Suprapubic skin (tissue), 4 donors: ENCODE results near the gene REEP2. TPM values are rescaled to one million over a fixed set of nuclear protein-coding genes. Genes with fewer than 3 reads are reported as not detected.

Source experiments
- DNase-seq, 2 donors: peaks; one replicate each; pipeline ENCODE4 v3.0.0-alpha.2; 2019; ENCODE audit warnings: low spot score in 2 of 2
- H3K27ac ChIP-seq: fragments of 200-600 bp; sonication (generic); one replicate; pipeline ENCODE4 v1.5.1; 2019
- H3K27me3 ChIP-seq: fragments of 200-600 bp; sonication (generic); one replicate; pipeline ENCODE4 v1.5.1; 2019
- H3K36me3 ChIP-seq: fragments of 200-600 bp; sonication (generic); one replicate; pipeline ENCODE4 v1.5.1; 2019
- H3K4me1 ChIP-seq: fragments of 200-600 bp; sonication (generic); one replicate; pipeline ENCODE4 v1.5.1; 2019
- H3K4me3 ChIP-seq: fragments of 200-600 bp; sonication (generic); one replicate; pipeline ENCODE4 v1.5.1; 2019; ENCODE audit warnings: mild to moderate bottlenecking
- H3K9me3 ChIP-seq: fragments of 200-600 bp; sonication (generic); one replicate; pipeline ENCODE4 v1.5.1; 2019
- CTCF ChIP-seq, 2 donors: fragments of 200-600 bp in 1 of 2; fragments of 450-650 bp in 1 of 2; sonication (generic) in 1 of 2; IDR thresholded peaks; one replicate each; pipeline ENCODE4 v1.5.1; 2016 to 2019; ENCODE audit warnings: antibody characterized with exemption in 2 of 2, mild to moderate bottlenecking in 1 of 2, moderate library complexity in 1 of 2
- EP300 ChIP-seq: sonication (generic); formaldehyde crosslinking; IDR thresholded peaks from one replicate; pipeline ENCODE4 v1.6.1; 2017; ENCODE audit warnings: antibody characterized with exemption
- POLR2A ChIP-seq, 2 donors: fragments of 450-650 bp; IDR thresholded peaks; one replicate each; pipeline ENCODE4 v1.6.1; 2017; ENCODE audit warnings: antibody characterized with exemption in 2 of 2, mild to moderate bottlenecking in 2 of 2, moderate library complexity in 2 of 2
- POLR2AphosphoS5 ChIP-seq, 3 donors: sonication (generic); formaldehyde crosslinking; IDR thresholded peaks; one replicate each; pipeline ENCODE4 v1.6.1; 2017; ENCODE audit warnings: antibody characterized with exemption in 3 of 3
- WGBS: methylation state at CpG from one replicate; pipeline ENCODE4 v1.1.5; 2018; 5-methylcytosine and 5-hydroxymethylcytosine counted together
- total RNA-seq, 4 donors: library from RNA; depleted of rRNA; stranded (reverse); fragments of >200 nt; gene quantifications; one replicate each; pipeline ENCODE4 v1.1.0, GENCODE V29; 2016

REEP2 gene
- total RNA-seq, 4 donors from 2014 or later, result 1.5 to 2.6 (median 1.8) TPM

- no peaks in the 10 kb centered on the region for H3K9me3 ChIP-seq
- 63% methylated on average over 3 of the region's 4 CpGs for WGBS
- H3K27me3 ChIP-seq, result no peaks in the 10 kb centered on the region
- no peaks in the 10 kb centered on the region for H3K36me3 ChIP-seq
- no peak overlapping the region for H3K4me3 ChIP-seq
- H3K27ac ChIP-seq, result no peak overlapping the region
- TF ChIP-seq POLR2A (IDR thresholded peaks at IDR 0.05), result no peak
- TF ChIP-seq EP300, result no peak
- TF ChIP-seq POLR2AphosphoS5 (IDR thresholded peaks at IDR 0.05), result no peak
- no peak for TF ChIP-seq CTCF (IDR thresholded peaks at IDR 0.05)
- no peak for DNase-seq
- H3K4me1 ChIP-seq, result peaks cover 44% of the 10 kb centered on the region
Observed at GRCh38 chr5:138460032-138460693, 21.3 kb downstream of the REEP2 start.

GRCh38 chr5:138461343-138462125 is 22.7 kb downstream of the REEP2 start:
- DNase-seq, result no peak
- 67% methylated on average over 11 of the region's 11 CpGs for WGBS
- H3K9me3 ChIP-seq, result no peaks in the 10 kb centered on the region
- no peaks in the 10 kb centered on the region for H3K27me3 ChIP-seq
- H3K4me3 ChIP-seq, result no peak overlapping the region
- TF ChIP-seq POLR2AphosphoS5 (IDR thresholded peaks at IDR 0.05) (no peak), CTCF (IDR thresholded peaks at IDR 0.05) (no peak), EP300 (no peak)
- H3K27ac ChIP-seq, result peak overlapping the region; percentile 2
- no peaks in the 10 kb centered on the region for H3K36me3 ChIP-seq
- H3K4me1 ChIP-seq, result peaks cover 55% of the 10 kb centered on the region

GRCh38 chr5:138463419-138464007 is 24.7 kb downstream of the REEP2 start:
- DNase-seq, result no peak
- no peak for TF ChIP-seq POLR2A (IDR thresholded peaks at IDR 0.05)
- no peak for TF ChIP-seq POLR2AphosphoS5 (IDR thresholded peaks at IDR 0.05)
- TF ChIP-seq CTCF (IDR thresholded peaks at IDR 0.05), result no peak
- no peak for TF ChIP-seq EP300

GRCh38 chr5:138464008-138464387 is 25.1 kb downstream of the REEP2 start:
- DNase-seq, result peak; percentile 95 to 96
- H3K27ac ChIP-seq, result peak overlapping the region; percentile 99
- TF ChIP-seq EP300, result no peak
- peak in 2 of 3 donors; percentile 84 to 91 for TF ChIP-seq POLR2AphosphoS5 (IDR thresholded peaks at IDR 0.05)
- peak in 1 of 2 donors; percentile 68 for TF ChIP-seq POLR2A (IDR thresholded peaks at IDR 0.05)
- TF ChIP-seq CTCF (IDR thresholded peaks at IDR 0.05), result peak; percentile 89 to 97
- H3K9me3 ChIP-seq, result no peaks in the 10 kb centered on the region
- H3K4me1 ChIP-seq, result peaks cover 75% of the 10 kb centered on the region
- no peaks in the 10 kb centered on the region for H3K27me3 ChIP-seq
- WGBS, result 0% methylated on average over 8 of the region's 34 CpGs
- peaks cover 15% of the 10 kb centered on the region for H3K36me3 ChIP-seq
- peak overlapping the region; percentile 87 for H3K4me3 ChIP-seq

More at GRCh38 chr5:138463419-138464007, 24.7 kb downstream of the REEP2 start:
- H3K36me3 ChIP-seq, result peaks cover 15% of the 10 kb centered on the region
- 14% methylated on average over 21 of the region's 21 CpGs for WGBS
- H3K27ac ChIP-seq, result peak overlapping the region; percentile 99
- peaks cover 75% of the 10 kb centered on the region for H3K4me1 ChIP-seq
- H3K4me3 ChIP-seq, result peak overlapping the region; percentile 87
- H3K9me3 ChIP-seq, result no peaks in the 10 kb centered on the region
- H3K27me3 ChIP-seq, result no peaks in the 10 kb centered on the region
